ENCODE measurements around the gene PCAT7.

The PCAT7 gene

DNA sequence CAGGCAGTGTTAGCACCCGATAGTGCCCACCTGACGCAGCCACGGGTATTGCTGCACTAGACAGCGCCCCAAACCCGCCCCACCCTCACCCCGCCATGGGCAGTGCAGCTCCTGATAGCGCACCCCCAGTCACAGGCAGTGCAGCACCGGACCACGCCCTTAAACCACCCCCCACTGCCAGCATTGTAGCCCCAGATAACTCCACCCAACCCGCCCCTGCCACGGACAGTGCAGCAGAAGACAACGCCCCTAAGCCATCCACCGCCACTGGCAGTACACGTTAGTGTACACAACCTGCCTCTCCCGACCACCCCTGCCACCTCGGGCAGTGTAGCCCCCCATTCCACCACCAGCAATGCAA is 825 bp upstream of the PCAT7 start:
- TF ChIP-seq YY1 (IDR thresholded peaks at IDR 0.05; ENCODE audit: low read depth), result no peak
- TF ChIP-seq, protein P1, sequence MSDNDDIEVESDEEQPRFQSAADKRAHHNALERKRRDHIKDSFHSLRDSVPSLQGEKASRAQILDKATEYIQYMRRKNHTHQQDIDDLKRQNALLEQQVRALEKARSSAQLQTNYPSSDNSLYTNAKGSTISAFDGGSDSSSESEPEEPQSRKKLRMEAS (IDR thresholded peaks at IDR 0.05), result no peak
- TF ChIP-seq EP300 (IDR thresholded peaks at IDR 0.05; ENCODE audit: borderline replicate concordance), result no peak
- TF ChIP-seq TCF12 (IDR thresholded peaks at IDR 0.05; ENCODE audit: low read depth), result no peak
- no peak for TF ChIP-seq EGR1 (IDR thresholded peaks at IDR 0.05)
- TF ChIP-seq, protein P2, sequence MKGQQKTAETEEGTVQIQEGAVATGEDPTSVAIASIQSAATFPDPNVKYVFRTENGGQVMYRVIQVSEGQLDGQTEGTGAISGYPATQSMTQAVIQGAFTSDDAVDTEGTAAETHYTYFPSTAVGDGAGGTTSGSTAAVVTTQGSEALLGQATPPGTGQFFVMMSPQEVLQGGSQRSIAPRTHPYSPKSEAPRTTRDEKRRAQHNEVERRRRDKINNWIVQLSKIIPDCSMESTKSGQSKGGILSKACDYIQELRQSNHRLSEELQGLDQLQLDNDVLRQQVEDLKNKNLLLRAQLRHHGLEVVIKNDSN (IDR thresholded peaks at IDR 0.05), result no peak
- TF ChIP-seq RAD21 (IDR thresholded peaks at IDR 0.05; ENCODE audit: low read depth), result no peak
- no peak for TF ChIP-seq NFIC (IDR thresholded peaks at IDR 0.05)
- no peak for TF ChIP-seq ZBTB7A (IDR thresholded peaks at IDR 0.05; ENCODE audit: low read depth)
- no peak for TF ChIP-seq CREB1 (IDR thresholded peaks at IDR 0.05; ENCODE audit: low read depth)
- no peak for TF ChIP-seq TEAD4 (IDR thresholded peaks at IDR 0.05)
- no peak for TF ChIP-seq TAF1 (IDR thresholded peaks at IDR 0.05; ENCODE audit: low read depth)
- no peak for TF ChIP-seq CEBPB (IDR thresholded peaks at IDR 0.05)
- no peak for TF ChIP-seq FOXM1 (IDR thresholded peaks at IDR 0.05; ENCODE audit: borderline replicate concordance, low read depth)
- TF ChIP-seq, protein P3, sequence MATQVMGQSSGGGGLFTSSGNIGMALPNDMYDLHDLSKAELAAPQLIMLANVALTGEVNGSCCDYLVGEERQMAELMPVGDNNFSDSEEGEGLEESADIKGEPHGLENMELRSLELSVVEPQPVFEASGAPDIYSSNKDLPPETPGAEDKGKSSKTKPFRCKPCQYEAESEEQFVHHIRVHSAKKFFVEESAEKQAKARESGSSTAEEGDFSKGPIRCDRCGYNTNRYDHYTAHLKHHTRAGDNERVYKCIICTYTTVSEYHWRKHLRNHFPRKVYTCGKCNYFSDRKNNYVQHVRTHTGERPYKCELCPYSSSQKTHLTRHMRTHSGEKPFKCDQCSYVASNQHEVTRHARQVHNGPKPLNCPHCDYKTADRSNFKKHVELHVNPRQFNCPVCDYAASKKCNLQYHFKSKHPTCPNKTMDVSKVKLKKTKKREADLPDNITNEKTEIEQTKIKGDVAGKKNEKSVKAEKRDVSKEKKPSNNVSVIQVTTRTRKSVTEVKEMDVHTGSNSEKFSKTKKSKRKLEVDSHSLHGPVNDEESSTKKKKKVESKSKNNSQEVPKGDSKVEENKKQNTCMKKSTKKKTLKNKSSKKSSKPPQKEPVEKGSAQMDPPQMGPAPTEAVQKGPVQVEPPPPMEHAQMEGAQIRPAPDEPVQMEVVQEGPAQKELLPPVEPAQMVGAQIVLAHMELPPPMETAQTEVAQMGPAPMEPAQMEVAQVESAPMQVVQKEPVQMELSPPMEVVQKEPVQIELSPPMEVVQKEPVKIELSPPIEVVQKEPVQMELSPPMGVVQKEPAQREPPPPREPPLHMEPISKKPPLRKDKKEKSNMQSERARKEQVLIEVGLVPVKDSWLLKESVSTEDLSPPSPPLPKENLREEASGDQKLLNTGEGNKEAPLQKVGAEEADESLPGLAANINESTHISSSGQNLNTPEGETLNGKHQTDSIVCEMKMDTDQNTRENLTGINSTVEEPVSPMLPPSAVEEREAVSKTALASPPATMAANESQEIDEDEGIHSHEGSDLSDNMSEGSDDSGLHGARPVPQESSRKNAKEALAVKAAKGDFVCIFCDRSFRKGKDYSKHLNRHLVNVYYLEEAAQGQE (IDR thresholded peaks at IDR 0.05; ENCODE audit: low read depth), result no peak

DNA sequence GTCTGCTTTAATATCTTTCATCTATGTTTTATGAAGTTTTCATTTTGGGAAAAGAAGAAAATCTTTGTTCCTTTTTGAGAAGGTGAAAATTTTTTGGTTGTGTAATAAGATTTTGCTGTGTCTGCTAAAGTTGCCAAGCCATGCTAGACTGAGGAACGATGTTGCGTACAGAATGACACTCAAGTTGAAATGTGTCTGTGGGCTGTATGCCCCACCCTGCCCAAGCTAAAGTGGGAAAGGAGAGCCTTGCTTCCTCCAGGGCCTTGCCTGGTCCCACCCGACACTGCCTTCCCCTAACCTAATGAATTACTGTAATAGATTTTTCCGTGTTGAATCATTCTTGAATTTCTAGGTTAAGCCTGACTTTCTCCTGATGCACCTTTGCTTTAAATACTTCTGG is 2.5 kb downstream of the PCAT7 start:
- TF ChIP-seq, protein P2 (IDR thresholded peaks at IDR 0.05), result no peak
- TF ChIP-seq CEBPB (IDR thresholded peaks at IDR 0.05), result no peak
- no peak for TF ChIP-seq NFIC (IDR thresholded peaks at IDR 0.05)
- TF ChIP-seq RAD21 (IDR thresholded peaks at IDR 0.05; ENCODE audit: low read depth), result no peak
- TF ChIP-seq TCF12 (IDR thresholded peaks at IDR 0.05; ENCODE audit: low read depth), result no peak
- TF ChIP-seq EGR1 (IDR thresholded peaks at IDR 0.05), result no peak
- TF ChIP-seq YY1 (IDR thresholded peaks at IDR 0.05; ENCODE audit: low read depth), result no peak
- TF ChIP-seq, protein P3 (IDR thresholded peaks at IDR 0.05; ENCODE audit: low read depth), result no peak
- no peak for TF ChIP-seq TAF1 (IDR thresholded peaks at IDR 0.05; ENCODE audit: low read depth)
- no peak for TF ChIP-seq TEAD4 (IDR thresholded peaks at IDR 0.05)
- no peak for TF ChIP-seq EP300 (IDR thresholded peaks at IDR 0.05; ENCODE audit: borderline replicate concordance)
- no peak for TF ChIP-seq CREB1 (IDR thresholded peaks at IDR 0.05; ENCODE audit: low read depth)

DNA sequence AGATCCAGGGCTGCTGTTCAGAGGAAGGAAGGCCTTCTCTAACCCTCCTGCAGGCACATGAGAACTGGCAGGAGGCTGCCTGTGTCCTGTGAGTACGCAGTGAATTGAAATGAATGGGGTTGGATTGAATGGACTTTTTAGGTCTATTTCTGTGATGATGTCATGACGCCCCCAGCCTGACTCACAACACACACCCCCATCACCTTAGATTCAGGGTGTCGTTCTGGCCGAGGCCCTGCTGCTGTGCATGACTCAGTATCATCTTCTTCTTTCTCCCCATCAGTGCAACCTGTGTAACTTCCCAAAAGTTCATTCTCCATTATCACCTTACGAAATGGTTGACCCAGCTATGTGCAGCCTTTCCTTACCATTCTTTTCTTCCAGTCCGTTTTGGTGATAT is 5.4 kb downstream of the PCAT7 start:
- TF ChIP-seq FOXM1 (IDR thresholded peaks at IDR 0.05; ENCODE audit: borderline replicate concordance, low read depth) (no peak), EP300 (IDR thresholded peaks at IDR 0.05; ENCODE audit: borderline replicate concordance) (no peak), CEBPB (IDR thresholded peaks at IDR 0.05) (no peak), TCF12 (IDR thresholded peaks at IDR 0.05; ENCODE audit: low read depth) (no peak), YY1 (IDR thresholded peaks at IDR 0.05; ENCODE audit: low read depth) (no peak), ZBTB7A (IDR thresholded peaks at IDR 0.05; ENCODE audit: low read depth) (no peak), EGR1 (IDR thresholded peaks at IDR 0.05) (no peak), TEAD4 (IDR thresholded peaks at IDR 0.05) (no peak), NFIC (IDR thresholded peaks at IDR 0.05) (no peak), TAF1 (IDR thresholded peaks at IDR 0.05; ENCODE audit: low read depth) (no peak), RAD21 (IDR thresholded peaks at IDR 0.05; ENCODE audit: low read depth) (no peak), CREB1 (IDR thresholded peaks at IDR 0.05; ENCODE audit: low read depth) (no peak)
- TF ChIP-seq, protein P2 (IDR thresholded peaks at IDR 0.05), result no peak
- TF ChIP-seq, protein P1 (IDR thresholded peaks at IDR 0.05), result no peak
- TF ChIP-seq, protein P3 (IDR thresholded peaks at IDR 0.05; ENCODE audit: low read depth), result no peak

DNA sequence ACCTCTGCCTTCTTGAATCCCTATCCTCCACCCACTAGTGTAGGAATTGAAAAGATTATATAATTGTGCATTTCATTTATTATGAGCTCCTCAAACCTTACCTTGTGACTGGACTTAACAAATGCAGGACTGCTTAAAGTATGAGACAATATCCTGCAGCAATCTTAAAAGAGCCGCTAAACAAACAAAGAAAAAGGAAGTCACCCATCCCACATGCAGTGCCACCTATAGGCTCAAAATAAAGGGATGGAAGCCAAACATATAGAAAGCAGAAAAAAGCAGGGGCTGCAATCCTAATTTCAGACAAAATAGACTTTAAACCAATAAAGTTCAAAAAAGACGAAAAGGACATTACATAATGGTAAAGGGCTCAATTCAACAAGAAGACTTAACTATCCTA is 8.7 kb downstream of the PCAT7 start:
- TF ChIP-seq YY1 (IDR thresholded peaks at IDR 0.05; ENCODE audit: low read depth) (no peak), NFIC (IDR thresholded peaks at IDR 0.05) (no peak), ZBTB7A (IDR thresholded peaks at IDR 0.05; ENCODE audit: low read depth) (no peak), RAD21 (IDR thresholded peaks at IDR 0.05; ENCODE audit: low read depth) (no peak)
- TF ChIP-seq, protein P2 (IDR thresholded peaks at IDR 0.05), result no peak
